ENCODE measurements around the gene NCAM1. TPM values are rescaled to one million over a fixed set of nuclear protein-coding genes. Genes with fewer than 3 reads are reported as not detected.

NCAM1 gene
- total and polyA plus RNA-seq, 9 of the 15 experiments (the other 6 are each of a cell fraction or from before 2014, with no cell fraction given) = 0.09 to 0.23 TPM; not detected in 7

DNA sequence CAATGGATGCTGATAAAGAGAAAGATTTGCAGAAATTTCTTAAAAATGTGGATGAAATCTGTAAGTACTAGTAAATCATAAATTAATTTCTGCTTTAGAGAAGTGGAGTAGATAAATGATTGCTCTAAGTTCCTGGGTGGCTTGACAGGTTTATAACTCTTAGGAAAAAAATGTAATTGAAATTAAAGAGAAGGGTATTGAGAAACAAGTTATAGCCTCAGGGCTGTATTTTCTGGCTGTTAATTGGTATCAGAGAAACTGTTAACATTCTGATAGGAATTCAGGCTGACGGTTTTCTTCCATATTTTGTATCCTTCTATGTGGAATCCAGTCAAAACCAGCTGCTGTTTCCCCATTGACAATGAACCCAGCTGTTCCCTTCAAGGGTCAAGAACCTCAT is 355.0 kb downstream of the NCAM1 start (continued):
- TF ChIP-seq ZBTB40 (IDR thresholded peaks at IDR 0.05) (no peak), ZBTB40 (CRISPR knock-in tag; IDR thresholded peaks at IDR 0.05) (no peak), ZNF324 (CRISPR knock-in tag; IDR thresholded peaks at IDR 0.05) (no peak), ZNF174 (CRISPR knock-in tag; IDR thresholded peaks at IDR 0.05) (no peak), ZNF780A (CRISPR knock-in tag; IDR thresholded peaks at IDR 0.05) (no peak)

All from K562 (cell line).